Measurements from ENCODE around the gene TRPM6. TPM values are rescaled to one million over a fixed set of nuclear protein-coding genes. Genes with fewer than 3 reads are reported as not detected.

The TRPM6 gene
- total RNA-seq, 1 experiment from 2014 or later, result 0.17 TPM

DNA sequence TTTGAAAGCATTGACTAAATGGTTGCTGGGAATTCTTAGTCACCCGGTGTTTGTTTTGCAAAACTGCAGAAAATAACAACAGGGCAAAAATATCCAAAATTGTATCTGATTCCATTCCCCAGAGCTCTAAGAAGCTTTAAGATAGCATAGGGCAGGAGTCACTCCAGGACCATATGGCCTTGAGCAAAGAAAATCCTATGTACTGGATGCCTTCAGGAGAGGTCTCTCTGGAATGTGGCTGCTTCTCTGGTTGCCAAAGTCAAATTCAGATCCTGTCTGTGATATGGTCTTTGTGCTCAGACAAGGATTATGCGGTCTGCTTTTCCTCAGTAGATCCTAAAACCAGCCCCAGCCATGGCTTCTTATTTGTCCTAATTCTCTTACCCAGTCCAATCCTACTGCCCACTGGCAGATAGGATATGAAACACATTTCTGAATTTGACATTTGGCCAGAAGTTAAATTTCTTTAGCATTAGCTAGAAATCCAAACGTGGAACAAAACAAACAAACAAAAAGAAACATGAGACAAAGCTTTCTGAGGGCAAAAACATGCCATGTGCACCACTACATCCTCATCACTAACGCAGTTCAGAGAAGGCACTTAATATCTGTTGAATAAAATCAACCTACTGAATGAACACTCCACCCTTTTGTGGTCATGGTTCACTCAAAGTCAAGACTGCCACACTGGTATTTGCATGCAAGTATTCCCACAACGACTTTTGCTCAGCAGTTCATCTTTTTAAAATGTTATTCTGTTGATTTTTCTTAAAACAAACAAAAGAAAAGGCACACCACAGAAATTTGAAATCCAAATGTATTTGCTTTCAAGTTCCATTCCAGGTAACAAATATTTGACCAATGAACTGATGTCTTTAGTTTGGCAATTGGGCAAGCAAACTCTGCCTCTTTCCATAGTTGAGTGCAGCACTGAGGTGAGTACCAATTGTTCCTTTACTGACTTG lies 165.7 kb downstream of the TRPM6 start:
- DNase-seq (ENCODE audit: low spot score), result no peak

DNA sequence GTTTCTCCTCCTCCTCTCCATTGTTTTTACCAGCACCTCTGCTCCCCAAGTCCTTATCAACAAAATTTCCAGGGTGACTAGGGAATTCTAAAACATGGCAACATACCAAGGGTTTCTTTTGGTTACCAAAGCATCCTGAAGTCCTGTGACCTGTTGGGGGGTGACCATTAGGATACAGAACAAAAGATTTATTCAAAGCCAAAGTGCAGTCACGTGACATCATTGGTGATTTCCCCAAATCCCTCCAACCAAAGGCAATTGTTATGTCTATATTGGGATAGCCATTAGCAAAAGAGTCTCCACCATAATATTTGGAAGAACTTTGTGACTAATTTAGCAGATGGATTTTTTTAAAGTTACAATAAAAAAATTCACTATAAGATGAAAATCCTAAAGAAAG lies 168.4 kb downstream of the TRPM6 start:
- no peak for DNase-seq (ENCODE audit: low spot score)

GRCh38 chr9:74718709-74719108 lies 169.0 kb downstream of the TRPM6 start:
- no peak for DNase-seq (ENCODE audit: low spot score)

DNA sequence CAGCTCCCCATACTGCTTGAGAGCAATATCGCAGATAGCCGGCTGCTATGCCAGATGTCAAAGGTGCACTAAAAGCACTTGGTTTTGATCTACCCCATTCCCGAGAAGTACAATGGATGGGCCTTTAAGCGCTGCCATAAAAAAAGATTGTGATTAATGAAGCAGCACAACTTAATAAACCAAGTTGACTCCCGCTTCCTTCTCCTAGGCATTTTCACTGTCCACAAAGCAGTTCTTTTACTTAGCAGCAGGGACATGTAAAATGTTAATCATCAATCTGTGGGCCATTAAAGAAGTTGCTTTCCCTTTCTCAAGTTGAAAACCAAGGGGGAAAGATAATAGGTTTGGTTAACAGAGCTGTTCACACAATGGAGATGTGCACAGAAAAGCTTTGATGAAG lies 176.4 kb downstream of the TRPM6 start:
- no peak for DNase-seq (ENCODE audit: low spot score)

DNA sequence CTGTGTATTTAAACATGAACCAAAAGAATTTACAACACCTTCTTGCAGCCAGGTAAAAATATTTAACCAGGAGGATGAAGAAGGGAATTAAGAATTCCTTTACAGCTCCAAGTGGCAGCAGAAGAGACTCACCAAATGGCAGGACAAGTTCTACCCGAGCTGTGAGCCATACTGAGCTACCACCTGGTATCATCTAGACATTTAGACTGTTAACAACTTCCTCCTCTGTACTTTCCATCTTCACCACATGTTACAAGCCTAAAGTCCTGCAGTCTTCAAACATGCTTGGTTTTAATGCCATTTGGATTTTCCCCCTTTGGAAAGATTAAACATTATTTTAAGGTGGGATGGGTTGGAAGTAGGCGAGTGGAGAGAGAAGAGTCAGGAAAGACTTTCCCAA lies 190.2 kb downstream of the TRPM6 start:
- DNase-seq (ENCODE audit: low spot score), result no peak

DNA sequence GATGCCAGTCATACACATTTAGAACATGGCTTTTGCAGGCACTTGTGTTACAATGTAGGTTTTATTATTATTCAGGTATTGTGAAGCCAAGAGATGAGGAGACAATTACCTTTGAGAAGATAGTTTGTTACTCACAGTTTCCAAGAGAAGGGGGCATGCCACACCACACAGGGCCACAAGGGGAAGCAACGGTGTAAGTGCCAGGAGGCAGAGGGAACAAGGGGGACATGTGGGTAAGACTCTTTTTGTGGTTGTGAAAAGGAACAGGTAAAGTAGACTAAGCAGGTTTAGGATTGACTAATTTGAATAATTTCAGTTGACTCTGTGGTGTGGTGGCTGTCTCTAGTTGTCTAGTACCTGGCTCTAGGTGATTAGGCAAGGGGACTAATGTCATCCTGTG lies 191.2 kb downstream of the TRPM6 start:
- no peak for DNase-seq (ENCODE audit: low spot score)

DNA sequence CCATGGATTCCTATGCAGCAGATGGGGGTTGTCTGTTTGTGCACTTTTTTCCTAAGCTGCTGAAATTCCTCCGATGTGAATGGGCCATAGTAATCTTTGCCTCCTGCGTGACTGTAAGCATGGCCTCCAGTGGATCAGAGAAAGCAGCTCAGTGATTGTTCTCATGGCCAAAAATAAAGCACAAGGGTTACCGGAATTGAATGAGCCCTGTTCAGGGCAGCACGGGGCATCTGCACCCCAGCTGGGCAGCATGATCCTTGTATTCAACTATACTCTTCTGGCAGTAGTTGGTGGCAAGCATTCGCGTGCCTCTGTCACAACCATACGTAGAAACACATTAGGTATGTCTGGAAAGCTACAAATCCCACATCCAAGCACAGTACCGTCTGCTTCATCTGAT lies 196.7 kb downstream of the TRPM6 start:
- DNase-seq (ENCODE audit: low spot score), result no peak

DNA sequence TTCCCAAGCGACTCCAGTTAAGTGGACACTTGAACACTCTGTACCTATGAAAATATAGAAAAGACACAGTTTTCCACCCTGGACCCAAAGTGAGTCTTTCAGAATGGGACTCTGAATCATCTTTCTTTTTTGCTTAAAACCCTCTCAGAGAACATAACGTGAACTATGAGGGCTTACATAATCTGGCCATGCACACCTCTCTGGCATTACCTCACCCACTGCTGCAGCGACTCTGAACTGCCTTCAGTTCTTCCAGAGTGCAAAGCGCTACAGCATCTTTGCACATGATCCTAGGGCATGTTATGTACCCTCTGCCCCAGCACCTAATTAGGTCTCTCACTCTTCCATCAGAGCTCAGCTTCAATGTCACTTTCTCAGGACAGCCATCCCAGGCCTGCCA lies 204.4 kb downstream of the TRPM6 start:
- DNase-seq (ENCODE audit: low spot score), result no peak

GRCh38 chr9:74681906-74682305 lies 205.8 kb downstream of the TRPM6 start:
- DNase-seq (ENCODE audit: low spot score), result no peak

GRCh38 chr9:74674077-74674476 lies 213.6 kb downstream of the TRPM6 start:
- DNase-seq (ENCODE audit: low spot score), result no peak

Other genes with a start within 250 kb of the TRPM6 start
- 8.9 and 9.7 TPM in 2 replicates for gene C9orf40, start 65.0 kb upstream of the TRPM6 start, total RNA-seq (2014; rRNA removed; shearing (Covaris generic))
- gene CARNMT1, start 140.4 kb upstream of the TRPM6 start, total RNA-seq (2014; rRNA removed; shearing (Covaris generic)), result 24.0 and 35.3 TPM in 2 replicates
- gene NMRK1, start 200.2 kb upstream of the TRPM6 start, total RNA-seq (2014; rRNA removed; shearing (Covaris generic)), result 16.0 and 21.5 TPM in 2 replicates
- gene OSTF1, start 200.6 kb upstream of the TRPM6 start, total RNA-seq (2014; rRNA removed; shearing (Covaris generic)), result 12.1 and 12.9 TPM in 2 replicates